CD4-positive, alpha-beta T cell (primary cell): ENCODE data around the gene KPTN. TPM values are rescaled to one million over a fixed set of nuclear protein-coding genes. Genes with fewer than 3 reads are reported as not detected.

Experiments used
- ATAC-seq: fragments of 200-7000 bp; cut with Tn5 transposase; one replicate; pipeline ENCODE4 v1.10.0; 2022; ENCODE audit warnings: mild to moderate bottlenecking; ENCODE audit not compliant: poor library complexity
- CTCF ChIA-PET: fragments of 350-600 bp; sonication (Branson Sonifier 250); formaldehyde crosslinking; loops from one replicate; lab custom pipeline; 2021; ENCODE audit warnings: antibody characterized with exemption, inconsistent platforms; lab: Charles Lee
- POLR2A ChIA-PET: fragments of 350-600 bp; sonication (Branson Sonifier 250); formaldehyde crosslinking; loops from one replicate; lab custom pipeline; 2021; ENCODE audit warnings: antibody characterized with exemption, inconsistent platforms; lab: Charles Lee
- DNase-seq, 14 experiments: peaks; one replicate each; pipeline ENCODE4 v3.0.0-alpha.2; 2013 to 2020; ENCODE audit warnings: mixed read lengths in 2 of 14
- H3K27ac ChIP-seq, 2 donors: one replicate each; pipeline versions ENCODE4 v1.5.1 to v1.7.0; 2013; ENCODE audit warnings: low read length in 2 of 2, low read depth in 1 of 2, mild to moderate bottlenecking in 1 of 2
- H3K27me3 ChIP-seq, 2 experiments: 1 replicate in 1 of 2; 2 replicates in 1 of 2; pipeline versions ENCODE4 v1.6.1 to v1.7.0; 2013; ENCODE audit warnings: low read length in 2 of 2, control low read depth in 1 of 2, mild to moderate bottlenecking in 1 of 2, moderate library complexity in 1 of 2; ENCODE audit not compliant: insufficient read depth in 2 of 2, control insufficient read depth in 1 of 2
- H3K36me3 ChIP-seq: one replicate; pipeline ENCODE4 v1.6.1; 2013; ENCODE audit warnings: low read length, control low read depth; ENCODE audit not compliant: insufficient read depth
- H3K4me1 ChIP-seq: one replicate; pipeline ENCODE4 v1.6.1; 2013; ENCODE audit warnings: low read length, control low read depth; ENCODE audit not compliant: insufficient read depth
- H3K4me3 ChIP-seq: one replicate; pipeline ENCODE4 v1.5.1; 2013; ENCODE audit warnings: mild to moderate bottlenecking, low read length, moderate library complexity
- H3K9me3 ChIP-seq, 2 experiments: 1 replicate in 1 of 2; 2 replicates in 1 of 2; pipeline versions ENCODE4 v1.6.1 to v1.7.0; 2013; ENCODE audit warnings: low read length in 2 of 2, mild to moderate bottlenecking in 2 of 2, control low read depth in 1 of 2, moderate library complexity in 1 of 2; ENCODE audit not compliant: control insufficient read depth in 1 of 2, insufficient read depth in 1 of 2
- H3K27ac Mint-ChIP-seq: one replicate; pipeline ENCODE4 v1.8.0; 2020; ENCODE audit warnings: mixed read lengths
- H3K27me3 Mint-ChIP-seq: one replicate; pipeline ENCODE4 v1.8.0; 2021; ENCODE audit warnings: mixed read lengths
- H3K36me3 Mint-ChIP-seq: one replicate; pipeline ENCODE4 v1.8.0; 2021; ENCODE audit warnings: low read depth, mixed read lengths
- H3K4me1 Mint-ChIP-seq: one replicate; pipeline ENCODE4 v1.8.0; 2021; ENCODE audit warnings: low read depth, mixed read lengths
- H3K4me3 Mint-ChIP-seq: one replicate; pipeline ENCODE4 v1.8.0; 2020; ENCODE audit warnings: mild to moderate bottlenecking, mixed read lengths
- H3K9me3 Mint-ChIP-seq: one replicate; pipeline ENCODE4 v1.8.0; 2020; ENCODE audit warnings: mixed read lengths
- intact Hi-C, 2 experiments: fragments of 100-400 bp; cut with DNase I in 1 of 2; cut with micrococcal nuclease in 1 of 2; formaldehyde crosslinking; loops; one replicate each; pipeline versions ENCODE4 v1.15.1 to v1.9.0; 2023 to 2025; cut with DNase I, micrococcal nuclease
- total RNA-seq, 174 experiments: library from RNA in 2 of 174; stranded (reverse) in 2 of 174; gene quantifications; one replicate each; pipeline ENCODE4 v1.2.3 and lab custom pipeline; 2021 to 2026
- TF ChIP-seq, protein P1 (sequence below): fragments of 200-600 bp; IDR thresholded peaks from one replicate; pipeline ENCODE4 v1.8.0; 2022; ENCODE audit warnings: antibody characterized with exemption, mild to moderate bottlenecking

KPTN gene
- total RNA-seq, 2 experiments from 2014 or later, result 3.6 to 4.5 TPM

DNA sequence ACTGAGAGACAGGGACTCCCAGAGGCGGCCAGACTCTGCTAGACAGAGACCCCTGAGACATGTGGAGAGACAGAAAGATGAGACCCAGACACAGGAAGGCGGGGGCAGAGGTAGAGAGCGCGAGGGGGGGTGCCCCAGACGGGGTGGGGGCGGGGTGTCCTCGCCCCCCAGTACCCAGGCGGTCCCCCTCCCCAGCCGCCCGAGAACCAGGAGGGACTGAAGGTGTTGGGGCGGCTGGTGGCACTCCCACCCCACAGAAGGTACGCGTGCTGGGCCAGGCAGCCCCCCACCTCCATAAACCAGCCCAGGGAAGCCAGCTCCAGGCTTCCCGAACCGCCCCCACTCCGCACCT lies 12.7 kb downstream of the KPTN start:
- H3K27ac Mint-ChIP-seq, result no peak overlapping the region
- H3K36me3 Mint-ChIP-seq, result no peaks in the 10 kb centered on the region
- POLR2A ChIA-PET, result no interaction called here
- Histone ChIP-seq H3K36me3 (no peaks in the 10 kb centered on the region), H3K27me3 (peaks cover 56 to 58% of the 10 kb centered on the region in 2 experiments), H3K9me3 (peaks cover 0 to 37% of the 10 kb centered on the region in 2 experiments), H3K27ac (no peak overlapping the region), H3K4me1 (peaks cover 13% of the 10 kb centered on the region), H3K4me3 (no peak overlapping the region)
- peaks cover 65% of the 10 kb centered on the region for H3K27me3 Mint-ChIP-seq
- DNase-seq, result no peak
- no peaks in the 10 kb centered on the region for H3K9me3 Mint-ChIP-seq
- CTCF ChIA-PET, result no interaction called here
- TF ChIP-seq, protein P1, sequence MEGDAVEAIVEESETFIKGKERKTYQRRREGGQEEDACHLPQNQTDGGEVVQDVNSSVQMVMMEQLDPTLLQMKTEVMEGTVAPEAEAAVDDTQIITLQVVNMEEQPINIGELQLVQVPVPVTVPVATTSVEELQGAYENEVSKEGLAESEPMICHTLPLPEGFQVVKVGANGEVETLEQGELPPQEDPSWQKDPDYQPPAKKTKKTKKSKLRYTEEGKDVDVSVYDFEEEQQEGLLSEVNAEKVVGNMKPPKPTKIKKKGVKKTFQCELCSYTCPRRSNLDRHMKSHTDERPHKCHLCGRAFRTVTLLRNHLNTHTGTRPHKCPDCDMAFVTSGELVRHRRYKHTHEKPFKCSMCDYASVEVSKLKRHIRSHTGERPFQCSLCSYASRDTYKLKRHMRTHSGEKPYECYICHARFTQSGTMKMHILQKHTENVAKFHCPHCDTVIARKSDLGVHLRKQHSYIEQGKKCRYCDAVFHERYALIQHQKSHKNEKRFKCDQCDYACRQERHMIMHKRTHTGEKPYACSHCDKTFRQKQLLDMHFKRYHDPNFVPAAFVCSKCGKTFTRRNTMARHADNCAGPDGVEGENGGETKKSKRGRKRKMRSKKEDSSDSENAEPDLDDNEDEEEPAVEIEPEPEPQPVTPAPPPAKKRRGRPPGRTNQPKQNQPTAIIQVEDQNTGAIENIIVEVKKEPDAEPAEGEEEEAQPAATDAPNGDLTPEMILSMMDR, result no peak
- H3K4me1 Mint-ChIP-seq, result peaks cover 17% of the 10 kb centered on the region
- H3K4me3 Mint-ChIP-seq, result no peak overlapping the region
- intact Hi-C loops, result no loop called here
- peak; percentile 10 for ATAC-seq

DNA sequence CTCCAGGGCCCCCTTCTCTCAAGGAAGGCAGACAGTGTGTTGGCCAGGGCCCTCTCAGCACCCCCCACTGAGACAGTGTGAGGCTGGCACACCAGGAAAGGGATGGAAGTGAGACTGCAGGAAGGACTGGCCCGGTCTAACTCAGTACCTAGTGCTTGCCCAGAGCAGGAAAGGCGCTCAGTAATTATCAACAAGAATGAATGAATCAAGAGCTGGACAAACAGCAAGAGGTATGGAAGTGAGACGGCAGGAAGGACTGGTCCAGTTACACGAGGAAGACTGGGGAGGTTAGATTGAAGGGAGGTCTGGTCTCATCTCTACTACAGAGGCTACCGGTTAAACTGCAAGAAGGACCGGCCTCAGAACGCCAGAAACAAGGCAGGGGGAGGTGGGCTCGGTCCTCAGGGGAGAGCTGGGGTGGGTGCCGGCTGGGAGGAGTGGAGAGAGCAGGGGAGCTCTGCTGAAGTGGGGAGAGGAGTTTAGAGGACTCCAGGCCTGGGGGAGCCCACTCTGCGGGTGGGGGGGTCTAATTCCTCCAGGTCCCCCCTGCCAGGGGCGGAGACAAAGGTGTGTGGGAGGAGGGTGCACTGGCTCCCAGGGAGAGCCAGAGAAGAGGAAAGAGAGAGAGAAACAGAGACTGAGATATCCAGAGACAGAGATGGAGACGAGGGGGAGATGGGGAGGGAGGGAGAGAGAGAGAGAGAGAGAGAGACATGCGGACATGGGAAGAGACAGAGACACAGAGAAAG lies 13.4 kb downstream of the KPTN start:
- Histone ChIP-seq H3K4me1 (peaks cover 13% of the 10 kb centered on the region), H3K27ac (no peak overlapping the region), H3K4me3 (no peak overlapping the region), H3K9me3 (peaks cover 0 to 37% of the 10 kb centered on the region in 2 experiments), H3K36me3 (no peaks in the 10 kb centered on the region), H3K27me3 (peaks cover 56 to 58% of the 10 kb centered on the region in 2 experiments)
- DNase-seq, result no peak
- no peak overlapping the region for H3K27ac Mint-ChIP-seq
- H3K4me1 Mint-ChIP-seq, result peaks cover 17% of the 10 kb centered on the region
- intact Hi-C loops, result no loop called here
- POLR2A ChIA-PET, result no interaction called here
- TF ChIP-seq, protein P1, result no peak
- no peaks in the 10 kb centered on the region for H3K9me3 Mint-ChIP-seq
- H3K4me3 Mint-ChIP-seq, result no peak overlapping the region
- H3K27me3 Mint-ChIP-seq, result peaks cover 69% of the 10 kb centered on the region
- no peaks in the 10 kb centered on the region for H3K36me3 Mint-ChIP-seq
- ATAC-seq, result no peak
- CTCF ChIA-PET, result no interaction called here

GRCh38 chr19:47469719-47470118 lies 14.3 kb downstream of the KPTN start:
- H3K9me3 ChIP-seq, result peaks cover 0 to 37% of the 10 kb centered on the region in 2 experiments
- Mint-ChIP-seq H3K4me3 (no peak overlapping the region), H3K4me1 (peaks cover 17% of the 10 kb centered on the region), H3K27ac (no peak overlapping the region), H3K9me3 (no peaks in the 10 kb centered on the region), H3K36me3 (no peaks in the 10 kb centered on the region), H3K27me3 (peaks cover 74% of the 10 kb centered on the region)
- intact Hi-C loops, result loop anchor here in 1 of 2 experiments (2.0 kb wide), 1 partner anchor 13 kb away; no protein-coding TSS in a partner anchor
- peaks cover 54 to 58% of the 10 kb centered on the region in 2 experiments for H3K27me3 ChIP-seq
- ATAC-seq (no peak), DNase-seq (no peak)
- no peaks in the 10 kb centered on the region for H3K36me3 ChIP-seq
- TF ChIP-seq, protein P1, result no peak
- POLR2A ChIA-PET, result no interaction called here
- CTCF ChIA-PET, result no interaction called here
- H3K4me1 ChIP-seq, result peaks cover 13% of the 10 kb centered on the region
- H3K4me3 ChIP-seq, result no peak overlapping the region
- no peak overlapping the region for H3K27ac ChIP-seq
